Stimulated activated CD8-positive, alpha-beta memory T cell treated with anti-CD3 and anti-CD28 coated beads, Interleukin-4, amount 100 ng/mL, for 24 hours (primary cell): ENCODE measurements around the gene INTS2.
A peak's percentile ranks its signal among the peaks of the same experiment; 100 is the strongest.
"Not testable (repeated sequence)": the region's sequence is repeated elsewhere in the genome, so short reads cannot be mapped to it uniquely, and the experiment has no call there.

Experiments
- DNase-seq: peaks from one replicate; pipeline ENCODE4 v3.0.0-alpha.2; 2020; ENCODE audit warnings: low read depth

Gene INTS2

DNA sequence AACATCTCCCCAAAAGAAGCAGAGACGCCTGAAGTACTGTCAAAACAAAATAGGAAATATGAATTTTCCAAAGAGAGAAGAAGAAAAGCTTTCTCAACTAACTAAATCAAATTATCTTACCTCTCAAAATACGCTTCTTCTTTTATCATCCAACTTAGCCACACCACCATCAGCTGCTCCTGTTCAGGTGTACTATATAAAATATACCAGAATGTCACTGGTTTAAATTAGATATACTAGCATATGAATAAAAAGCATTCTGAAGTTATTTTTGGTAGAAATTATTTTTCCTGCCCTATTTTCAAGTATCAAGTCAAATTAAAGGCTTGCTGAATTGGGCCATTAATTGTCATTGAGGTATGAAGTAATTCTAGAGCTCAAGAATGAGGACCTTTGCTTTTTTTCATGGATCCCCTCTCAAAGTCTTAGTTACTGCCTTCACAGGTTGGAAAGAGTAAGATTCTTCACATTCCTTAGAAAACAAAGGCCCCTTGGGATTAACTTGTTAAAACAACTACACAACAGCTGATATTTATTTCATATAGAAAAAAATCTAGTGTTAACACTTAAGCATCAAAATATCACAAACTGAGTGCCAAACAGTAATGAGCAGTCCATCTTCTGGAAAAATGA, 30.1 kb downstream of the INTS2 start:
- no peak for DNase-seq

- DNase-seq: no peak
Measured at GRCh38 chr17:61895391-61895790, 32.4 kb downstream of the INTS2 start.

DNA sequence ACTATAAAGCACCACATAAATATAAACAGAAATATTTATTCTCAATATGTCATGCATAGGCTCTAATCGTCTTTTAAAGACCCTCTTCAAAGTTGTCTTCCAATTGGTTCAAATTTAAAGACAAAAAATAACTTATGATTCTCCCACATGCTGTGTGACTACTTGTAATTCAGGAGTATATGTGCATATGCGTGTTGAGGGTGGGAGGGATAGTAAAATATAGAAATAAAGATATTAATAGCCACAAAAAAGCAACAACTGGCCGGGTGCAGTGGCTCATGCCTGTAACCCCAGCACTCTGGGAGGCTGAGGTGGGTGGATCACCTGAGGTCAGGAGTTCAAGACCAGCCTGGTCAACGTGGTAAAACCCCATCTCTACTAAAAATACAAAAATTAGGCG, 33.5 kb downstream of the INTS2 start:
- not testable (repeated sequence) for DNase-seq

DNA sequence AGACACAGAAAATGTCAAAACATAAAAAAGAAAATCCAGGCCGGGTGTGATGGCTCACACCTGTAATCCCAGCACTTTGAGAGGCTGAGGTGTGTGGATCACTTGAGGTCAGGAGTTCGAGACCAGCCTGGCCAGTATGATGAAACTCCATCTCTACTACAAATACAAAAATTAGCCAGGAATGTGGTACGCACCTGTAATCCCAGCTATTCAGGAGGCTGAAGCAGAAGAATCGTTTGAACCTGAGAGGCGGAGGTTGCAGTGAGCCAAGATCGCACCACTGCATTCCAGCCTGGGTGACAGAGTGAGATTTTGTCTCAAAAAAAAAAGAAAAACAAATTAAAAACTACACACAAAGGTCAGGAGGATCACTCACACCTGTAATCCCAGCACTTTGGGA, 40.0 kb downstream of the INTS2 start:
- DNase-seq: not testable (repeated sequence)

DNA sequence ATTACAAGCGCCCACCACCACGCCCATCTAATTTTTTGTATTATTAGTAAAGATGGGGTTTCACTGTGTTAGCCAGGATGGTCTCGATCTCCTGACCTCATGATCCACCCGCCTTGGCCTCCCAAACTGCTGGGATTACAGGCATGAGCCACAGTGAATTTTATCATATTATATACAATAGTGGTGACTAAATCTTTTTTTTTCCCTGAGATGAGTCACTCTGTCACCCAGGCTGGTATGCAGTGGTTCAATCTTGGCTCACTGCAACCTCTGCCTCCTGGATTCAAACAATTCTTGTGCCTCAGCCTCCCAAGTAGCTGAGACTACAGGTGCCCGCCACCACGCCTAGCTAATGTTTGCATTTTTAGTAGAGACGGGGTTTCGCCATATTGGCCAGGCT, 41.9 kb downstream of the INTS2 start:
- DNase-seq: not testable (repeated sequence)

GRCh38 chr17:61884864-61885263, 42.9 kb downstream of the INTS2 start:
- DNase-seq: no peak

GRCh38 chr17:61880589-61881102, 47.1 kb downstream of the INTS2 start:
- no peak for DNase-seq

DNA sequence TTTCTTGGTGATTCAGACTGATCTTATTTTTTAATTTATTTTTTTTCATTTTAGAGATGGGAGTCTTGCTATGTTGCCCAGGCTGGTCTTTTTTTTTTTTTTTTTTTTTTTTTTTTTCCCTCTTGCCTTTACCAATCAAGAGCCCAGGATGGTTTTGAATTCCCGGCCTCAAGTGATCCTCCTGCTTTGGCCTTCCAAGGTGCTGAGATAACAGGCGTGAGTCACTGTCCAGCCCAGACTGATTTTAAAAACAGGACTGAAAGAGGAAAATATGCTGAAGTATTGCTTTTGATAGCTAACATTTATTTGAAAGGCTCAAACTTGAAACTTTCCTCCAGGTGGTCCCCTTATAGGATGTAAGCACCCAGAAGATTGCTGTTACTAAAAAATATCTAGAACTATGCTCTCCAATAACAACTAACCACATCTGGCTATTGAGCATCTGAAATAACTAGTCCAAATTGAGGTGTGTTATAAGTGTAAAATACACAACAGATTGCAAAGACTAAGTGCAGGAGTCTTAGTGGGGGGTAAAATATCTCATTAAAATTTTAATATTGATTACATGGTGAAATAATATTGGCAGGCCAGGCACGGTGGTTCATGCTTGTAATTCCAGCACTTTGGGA, 48.7 kb downstream of the INTS2 start:
- no peak for DNase-seq

DNA sequence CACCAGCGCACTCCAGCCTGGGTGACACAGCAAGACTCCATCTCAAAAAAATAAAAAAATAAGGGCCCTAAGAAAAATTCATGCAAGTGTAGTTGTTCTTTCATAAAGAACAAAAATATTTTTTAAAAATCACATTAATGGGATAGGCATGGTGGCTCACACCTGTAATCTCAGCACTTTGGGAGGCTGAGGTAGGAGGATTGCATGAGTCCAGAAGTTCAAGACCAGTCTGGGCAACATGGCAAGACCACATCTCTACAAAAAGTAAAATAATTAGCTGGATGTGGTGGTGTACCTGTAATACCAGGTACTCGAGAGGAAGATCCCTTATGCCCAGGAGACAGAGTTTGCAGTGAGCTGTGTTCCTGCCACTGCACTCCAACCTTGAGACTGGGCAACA, 49.3 kb downstream of the INTS2 start:
- no peak for DNase-seq

DNA sequence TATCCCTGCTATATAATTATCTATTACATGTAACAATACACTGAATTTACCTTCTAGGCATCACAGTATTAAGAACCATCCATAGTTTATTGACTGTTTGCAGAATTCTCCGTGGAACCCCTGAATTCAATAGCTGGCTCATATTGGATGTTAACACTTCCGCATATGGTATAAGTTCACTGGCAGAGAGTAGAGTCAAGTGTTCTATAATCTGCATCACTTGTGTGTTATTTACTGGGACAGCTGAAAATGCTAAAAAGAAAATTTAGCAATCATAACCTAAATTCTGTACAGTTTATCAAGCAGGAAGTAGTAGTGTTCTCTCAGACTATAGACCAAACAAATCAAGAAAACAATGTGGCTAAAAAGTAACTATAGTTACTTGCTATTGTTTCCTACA, 49.9 kb downstream of the INTS2 start:
- no peak for DNase-seq

- no peak for DNase-seq
Measured at GRCh38 chr17:61875804-61876203, 52.0 kb downstream of the INTS2 start.

DNA sequence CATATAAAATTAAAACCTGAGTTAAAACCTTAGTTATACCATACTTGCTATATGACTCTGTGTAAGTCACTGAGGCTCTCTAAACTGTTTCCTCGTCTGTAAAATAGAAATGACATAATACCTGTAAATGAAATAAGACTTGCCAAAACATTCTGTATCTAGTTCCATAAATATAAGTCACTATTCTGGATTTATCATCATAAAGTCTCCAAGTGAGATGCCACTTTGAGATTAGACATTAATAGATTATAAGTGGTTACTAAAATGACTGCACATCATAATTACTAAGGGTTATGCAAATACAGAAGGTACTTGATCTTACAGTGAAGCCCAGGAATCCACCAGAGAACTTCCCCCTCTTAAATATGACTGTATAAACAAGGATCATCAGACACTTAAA, 52.5 kb downstream of the INTS2 start:
- no peak for DNase-seq

GRCh38 chr17:61874075-61874474, 53.7 kb downstream of the INTS2 start:
- no peak for DNase-seq

- no peak for DNase-seq
Measured at GRCh38 chr17:61872099-61872498, 55.7 kb downstream of the INTS2 start.

- no peak for DNase-seq
Measured at GRCh38 chr17:61869138-61869537, 58.6 kb downstream of the INTS2 start.

- no peak for DNase-seq
Measured at GRCh38 chr17:61868074-61868473, 59.7 kb downstream of the INTS2 start.

DNA sequence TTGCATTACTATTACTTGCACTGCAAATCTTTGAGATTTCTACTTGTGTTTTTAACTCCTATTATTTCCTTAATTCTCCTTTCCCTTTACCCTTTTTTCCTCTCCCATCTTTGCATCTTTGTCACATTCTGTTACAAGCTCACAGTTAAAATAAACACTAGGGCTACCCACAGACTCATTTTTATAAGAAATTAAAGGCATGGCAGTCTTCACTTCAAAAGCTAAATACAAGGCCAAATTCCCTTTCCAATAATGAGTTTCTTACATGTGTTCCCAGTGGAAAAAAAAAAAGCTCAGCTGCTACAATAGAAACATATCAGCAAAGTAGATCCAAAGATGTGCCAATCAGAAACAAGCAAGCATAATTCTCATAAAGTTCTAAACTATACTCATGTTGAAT, 60.7 kb downstream of the INTS2 start:
- DNase-seq: no peak

- no peak for DNase-seq
Measured at GRCh38 chr17:61863801-61864126, 64.0 kb downstream of the INTS2 start.

GRCh38 chr17:61862975-61863800, 64.6 kb downstream of the INTS2 start, which contains the start of gene BRIP1:
Gene BRIP1 (minus strand): TSS chr17:61863528. CDS start chr17:61861539, 1,989 bp downstream.
- peak; percentile 79 for DNase-seq

DNA sequence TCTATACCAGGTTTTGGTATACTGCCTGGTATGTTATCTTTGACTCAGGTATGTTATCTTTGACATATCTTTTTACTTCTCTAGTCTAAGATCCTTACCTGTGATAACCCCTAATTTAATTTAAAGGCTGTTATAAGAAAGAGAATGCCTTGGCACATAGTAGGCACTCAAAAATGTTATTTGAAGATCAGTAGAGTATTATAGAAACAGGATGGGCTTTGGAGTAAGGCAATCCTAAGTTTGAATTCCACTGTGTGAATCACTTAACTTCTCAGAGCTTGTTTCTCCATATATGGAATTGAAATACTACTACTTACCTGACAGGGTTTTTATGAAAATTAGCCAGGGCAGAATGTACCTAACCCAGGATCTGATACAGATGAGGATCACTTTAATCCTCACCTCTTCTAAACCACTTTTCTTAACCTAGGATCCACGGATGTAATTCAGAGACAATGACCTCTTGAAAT, 65.6 kb downstream of the INTS2 start:
- no peak for DNase-seq

- not testable (repeated sequence) for DNase-seq
Measured at GRCh38 chr17:61860397-61860796, 67.4 kb downstream of the INTS2 start.

GRCh38 chr17:61856035-61856434, 71.7 kb downstream of the INTS2 start:
- no peak for DNase-seq

GRCh38 chr17:61852857-61853256, 74.9 kb downstream of the INTS2 start:
- DNase-seq: no peak
